ENCODE results near the gene MORN4. TPM values are rescaled to one million over a fixed set of nuclear protein-coding genes. Genes with fewer than 3 reads are reported as not detected.

Gene MORN4
- total and polyA plus RNA-seq, 2 of the 13 experiments (the other 11 are each of a cell fraction or from before 2014, with no cell fraction given), result 3.4 to 9.1 TPM

GRCh38 chr10:97585439-97585811 is 47.9 kb downstream of the MORN4 start (continued):
- TF ChIP-seq RFX3 (CRISPR knock-in tag; IDR thresholded peaks at IDR 0.05), result no peak

GRCh38 chr10:97584798-97585438 is 48.4 kb downstream of the MORN4 start:
- Histone ChIP-seq H3K9me3 (ENCODE audit: low read length) (no peaks in the 10 kb centered on the region), H3K4me3 (replicated peaks in 1 of 3; ENCODE audit: insufficient read depth in 1 of 3, low read depth in 2 of 3, low read length in 3 of 3) (peak overlapping the region; percentile 48 to 72 (median 54)), H3K9ac (ENCODE audit: insufficient read depth, low read depth, low read length) (peak overlapping the region; percentile 66), H3K4me2 (ENCODE audit: low read depth, low read length) (peak overlapping the region; percentile 91), H3K27ac (ENCODE audit: extremely low read length, insufficient read depth, low read length) (peak overlapping the region; percentile 69), H4K20me1 (ENCODE audit: insufficient read depth, low read length) (no peaks in the 10 kb centered on the region), H3K36me3 (replicated peaks in 1 of 2; ENCODE audit: control insufficient read depth in 1 of 2, insufficient read depth in 2 of 2, low read length in 2 of 2) (no peaks in the 10 kb centered on the region; a peak in 1 of 5 replicates), H2AFZ (ENCODE audit: low read length) (peak overlapping the region; percentile 12), H3K79me2 (ENCODE audit: insufficient read depth, low read length) (peaks cover 3% of the 10 kb centered on the region), H3K27me3 (ENCODE audit: control insufficient read depth in 1 of 2, insufficient read depth in 2 of 2, low read length in 2 of 2) (peaks cover 0 to 12% of the 10 kb centered on the region in 2 experiments; a peak in 1 of 5 replicates), H3K4me1 (ENCODE audit: insufficient read depth, low read length) (peaks cover 67% of the 10 kb centered on the region)
- DNase-seq (ENCODE audit: low spot score) (peak; percentile 18), ATAC-seq (peak; percentile 12), FAIRE-seq (peak; percentile 84)
- intact Hi-C loops (cut with micrococcal nuclease; ENCODE audit: unreplicated experiment), result loop anchor here (1.0 kb wide), 1 partner anchor 11 kb away; no protein-coding TSS in a partner anchor
- 11% methylated on average over 3 of the region's 5 CpGs for WGBS (ENCODE audit: low lambda C conversion rate)
- no TSS peak for BruUV-seq (replicated peaks)
- in situ Hi-C loops (cut with HindIII; ENCODE audit: extremely low pct_ligation_motif_present, low pct_unique_long_range_greater_than_20kb), result no loop called here
- POLR2A ChIA-PET, result interaction anchor here (0.9 to 2.9 kb wide), 7 partner anchors 10 to 102 kb away, joined by 3 to 23 read pairs (median 8); partner anchors contain the start of genes ANKRD2 and AVPI1
- CTCF ChIA-PET (ENCODE audit: low intra/inter-chr PET ratio, low total read pairs), result no interaction called here
- TF ChIP-seq JARID2 (CRISPR knock-in tag; IDR thresholded peaks at IDR 0.05; ENCODE audit: insufficient replicate concordance) (no peak), ELF4 (CRISPR knock-in tag; IDR thresholded peaks at IDR 0.05; ENCODE audit: borderline replicate concordance) (no peak), RNF2 (conservative IDR thresholded peaks at IDR 0.05; ENCODE audit: low read depth) (0 out of 2 replicates have a peak, but pooled peaks have one; percentile 27), SETDB1 (CRISPR knock-in tag; IDR thresholded peaks at IDR 0.05; ENCODE audit: borderline replicate concordance) (no peak), SRF (IDR thresholded peaks at IDR 0.05; ENCODE audit: low read depth, low read length) (no peak), BCL6 (CRISPR knock-in tag; IDR thresholded peaks at IDR 0.05) (0 out of 2 replicates have a peak, but pooled peaks have one; percentile 17), RERE (CRISPR knock-in tag; IDR thresholded peaks at IDR 0.05; ENCODE audit: low read depth) (no peak), PRDM10 (CRISPR knock-in tag; IDR thresholded peaks at IDR 0.05; ENCODE audit: low read depth) (no peak), ZNF616 (CRISPR knock-in tag; IDR thresholded peaks at IDR 0.05; ENCODE audit: low read depth) (no peak), DMAP1 (CRISPR knock-in tag; IDR thresholded peaks at IDR 0.05) (no peak; the same call in 1 of the 2 replicates), ESRRA (CRISPR knock-in tag; IDR thresholded peaks at IDR 0.05; ENCODE audit: low read depth) (no peak), KDM2A (CRISPR knock-in tag; IDR thresholded peaks at IDR 0.05; ENCODE audit: borderline replicate concordance, low read depth) (no peak)

All from HepG2 (cell line).